H1 (cell line): ENCODE data around the gene CIC. TPM values are rescaled to one million over a fixed set of nuclear protein-coding genes. Genes with fewer than 3 reads are reported as not detected.

Source experiments
- CTCF ChIA-PET: fragments of 300-600 bp; sonication (Branson Sonifier 250); formaldehyde crosslinking; loops from one replicate; lab custom pipeline; 2021; ENCODE audit not compliant: partially characterized antibody; lab: Charles Lee
- POLR2A ChIA-PET: fragments of 300-600 bp; sonication (Branson Sonifier 250); formaldehyde crosslinking; loops from one replicate; lab custom pipeline; 2021; ENCODE audit warnings: inconsistent platforms; ENCODE audit not compliant: partially characterized antibody; lab: Charles Lee
- DNase-seq, 2 experiments: peaks; one replicate each; pipeline versions ENCODE4 v3.0.0 to v3.0.0-alpha.2; 2010 to 2022; ENCODE audit warnings: low spot score in 2 of 2, low read depth in 1 of 2, mixed read lengths in 1 of 2
- FAIRE-seq: peaks from 2 replicates; lab custom pipeline; 2011; peaks lifted over from hg19 to GRCh38; lab: Jason Lieb, UNC
- H2AFZ ChIP-seq: 2 replicates; pipeline ENCODE4 v1.8.1; 2012; ENCODE audit warnings: low read length, inconsistent platforms
- H2AK5ac ChIP-seq: 2 replicates; pipeline ENCODE4 v1.6.1; 2013; ENCODE audit warnings: low read depth, low read length
- H2BK120ac ChIP-seq: replicated peaks from 2 replicates; pipeline ENCODE3; 2013; ENCODE audit warnings: low read depth, low read length, inconsistent platforms
- H2BK12ac ChIP-seq: 2 replicates; pipeline ENCODE4 v1.6.1; 2013; ENCODE audit warnings: low read depth, low read length
- H2BK15ac ChIP-seq: 2 replicates; pipeline ENCODE4 v1.6.1; 2013; ENCODE audit warnings: low read length
- H2BK20ac ChIP-seq: 2 replicates; pipeline ENCODE4 v1.6.1; 2013; ENCODE audit warnings: low read length
- H2BK5ac ChIP-seq: 2 replicates; pipeline ENCODE4 v1.6.1; 2013; ENCODE audit warnings: low read depth, low read length
- H3K14ac ChIP-seq: 2 replicates; pipeline ENCODE4 v1.6.1; 2013; ENCODE audit warnings: inconsistent platforms; ENCODE audit not compliant: insufficient read length
- H3K18ac ChIP-seq: 2 replicates; pipeline ENCODE4 v1.6.1; 2013; ENCODE audit warnings: low read length; ENCODE audit errors: extremely low read depth
- H3K23ac ChIP-seq: 2 replicates; pipeline ENCODE4 v1.6.1; 2013; ENCODE audit warnings: inconsistent platforms; ENCODE audit not compliant: insufficient read length
- H3K23me2 ChIP-seq: 2 replicates; pipeline ENCODE4 v1.6.1; 2013; ENCODE audit warnings: low read depth, low read length
- H3K27ac ChIP-seq: 2 replicates; pipeline ENCODE4 v1.6.1; 2011; ENCODE audit warnings: low read depth, low read length, inconsistent platforms
- H3K27me3 ChIP-seq, 4 experiments: replicated peaks in 1 of 4; 1 replicate in 1 of 4; 2 replicates in 3 of 4; pipeline versions ENCODE4 v1.6.1 to v1.8.1; 2011 to 2013; ENCODE audit warnings: low read length in 3 of 4, mild to moderate bottlenecking in 3 of 4, inconsistent platforms in 2 of 4, mixed read lengths in 2 of 4, moderate library complexity in 1 of 4; ENCODE audit not compliant: control insufficient read depth in 3 of 4, insufficient read depth in 3 of 4; ENCODE audit errors: extremely low read depth in 1 of 4
- H3K36me3 ChIP-seq, 4 experiments: 2 replicates each; pipeline versions ENCODE4 v1.6.1 to v1.8.1; 2011 to 2013; ENCODE audit warnings: mild to moderate bottlenecking in 4 of 4, low read length in 3 of 4, moderate library complexity in 2 of 4, control low read depth in 1 of 4, inconsistent platforms in 1 of 4; ENCODE audit not compliant: insufficient read depth in 4 of 4, control insufficient read depth in 2 of 4
- H3K4ac ChIP-seq: replicated peaks from 2 replicates; pipeline ENCODE3; 2013; ENCODE audit warnings: low read length, low read depth, mixed read lengths, inconsistent platforms; ENCODE audit not compliant: insufficient read length
- H3K4me1 ChIP-seq, 4 experiments: replicated peaks in 1 of 4; 1 replicate in 1 of 4; 2 replicates in 3 of 4; pipeline versions ENCODE4 v1.6.1 to v1.8.1; 2011 to 2013; ENCODE audit warnings: low read length in 3 of 4, inconsistent platforms in 2 of 4, mixed read lengths in 1 of 4; ENCODE audit not compliant: insufficient read depth in 4 of 4, control insufficient read depth in 3 of 4
- H3K4me2 ChIP-seq, 2 experiments: 2 replicates each; pipeline versions ENCODE4 v1.6.1 to v1.8.1; 2011 to 2013; ENCODE audit warnings: low read depth in 2 of 2, low read length in 2 of 2, control low read depth in 1 of 2, inconsistent platforms in 1 of 2, mild to moderate bottlenecking in 1 of 2; ENCODE audit not compliant: insufficient read depth in 1 of 2
- H3K4me3 ChIP-seq, 4 experiments: fragments of 200-600, 300-600 bp in 1 of 4; sonication (generic), shearing (Covaris generic), sonication (Bioruptor Twin) in 1 of 4; 2 replicates each; pipeline versions ENCODE4 v1.5.1 to v1.8.1; 2011 to 2016; ENCODE audit warnings: low read length in 4 of 4, low read depth in 3 of 4, control low read depth in 2 of 4, inconsistent platforms in 2 of 4, mild to moderate bottlenecking in 2 of 4, mixed read lengths in 1 of 4, moderate library complexity in 1 of 4; ENCODE audit not compliant: insufficient read depth in 2 of 4; ENCODE audit errors: extremely low read depth in 1 of 4
- H3K56ac ChIP-seq: replicated peaks from 2 replicates; pipeline ENCODE3; 2013; ENCODE audit warnings: low read depth, mild to moderate bottlenecking, mixed read lengths, low read length, inconsistent platforms; ENCODE audit not compliant: insufficient read length
- H3K79me1 ChIP-seq: 2 replicates; pipeline ENCODE4 v1.6.1; 2013; ENCODE audit warnings: low read depth, low read length, control low read depth
- H3K79me2 ChIP-seq, 2 experiments: 2 replicates each; pipeline versions ENCODE4 v1.6.1 to v1.8.1; 2012 to 2013; ENCODE audit warnings: low read length in 2 of 2, mild to moderate bottlenecking in 2 of 2, inconsistent platforms in 1 of 2; ENCODE audit not compliant: insufficient read depth in 2 of 2, control insufficient read depth in 1 of 2
- H3K9ac ChIP-seq, 4 experiments: replicated peaks in 1 of 4; 1 replicate in 1 of 4; 2 replicates in 3 of 4; pipeline versions ENCODE4 v1.6.1 to v1.8.1; 2011 to 2013; ENCODE audit warnings: low read depth in 3 of 4, low read length in 3 of 4, control low read depth in 2 of 4, mild to moderate bottlenecking in 2 of 4, moderate library complexity in 2 of 4, inconsistent platforms in 1 of 4; ENCODE audit errors: extremely low read depth in 1 of 4
- H3K9me3 ChIP-seq, 2 experiments: 2 replicates each; pipeline versions ENCODE4 v1.6.1 to v1.8.1; 2012 to 2013; ENCODE audit warnings: mild to moderate bottlenecking in 2 of 2, moderate library complexity in 2 of 2, control low read depth in 1 of 2, inconsistent platforms in 1 of 2, low read depth in 1 of 2, low read length in 1 of 2, mixed read lengths in 1 of 2; ENCODE audit not compliant: insufficient read depth in 2 of 2
- H4K20me1 ChIP-seq, 2 experiments: replicated peaks in 1 of 2; 2 replicates each; pipeline versions ENCODE3 to v1.8.1; 2011 to 2013; ENCODE audit warnings: inconsistent platforms in 2 of 2, low read length in 2 of 2, mild to moderate bottlenecking in 1 of 2; ENCODE audit not compliant: insufficient read depth in 2 of 2, control insufficient read depth in 1 of 2
- H4K5ac ChIP-seq: 2 replicates; pipeline ENCODE4 v1.6.1; 2013; ENCODE audit warnings: low read length, low read depth, mixed read lengths, inconsistent platforms; ENCODE audit not compliant: insufficient read length
- H4K8ac ChIP-seq: 2 replicates; pipeline ENCODE4 v1.8.0; 2013; ENCODE audit warnings: mild to moderate bottlenecking, moderate library complexity, low read length, inconsistent platforms; ENCODE audit not compliant: insufficient read depth; ENCODE audit errors: extremely low read depth
- H4K91ac ChIP-seq: replicated peaks from 2 replicates; pipeline ENCODE3; 2013; ENCODE audit warnings: low read length, mixed read lengths, inconsistent platforms; ENCODE audit not compliant: insufficient read length
- CHD2 ChIP-seq: IDR thresholded peaks from 2 replicates; pipeline ENCODE4 v1.6.1; 2012; ENCODE audit warnings: low read length, improper control_type of control experiment
- CREB1 ChIP-seq: IDR thresholded peaks from 2 replicates; pipeline ENCODE4 v1.6.1; 2012; ENCODE audit warnings: inconsistent platforms
- JUN ChIP-seq: IDR thresholded peaks from 2 replicates; pipeline ENCODE4 v1.6.1; 2011; ENCODE audit warnings: low read depth, mild to moderate bottlenecking, improper control_type of control experiment, low read length
- NRF1 ChIP-seq: IDR thresholded peaks from 2 replicates; pipeline ENCODE4 v1.6.1; 2011; ENCODE audit warnings: mild to moderate bottlenecking, low read depth, low read length, improper control_type of control experiment
- RXRA ChIP-seq: IDR thresholded peaks from 2 replicates; pipeline ENCODE4 v1.6.1; 2011; ENCODE audit warnings: low read depth, mild to moderate bottlenecking, low read length, moderate library complexity; ENCODE audit not compliant: insufficient read depth
- SUZ12 ChIP-seq: fragments of 200-600 bp; sonication (generic); IDR thresholded peaks from 2 replicates; pipeline ENCODE4 v1.6.1; 2012; ENCODE audit warnings: mild to moderate bottlenecking, inconsistent platforms, low read length, moderate library complexity, mixed read lengths
- ZNF274 ChIP-seq: IDR thresholded peaks from 2 replicates; pipeline ENCODE4 v1.7.0; 2012; ENCODE audit warnings: low read length, borderline replicate concordance; ENCODE audit errors: extremely low read depth
- WGBS, 2 experiments: shearing (Covaris generic) in 1 of 2; methylation state at CpG; one replicate each; pipeline versions ENCODE4 v1.1.6 to v1.1.7; 2013 to 2015; ENCODE audit warnings: low lambda C conversion rate in 2 of 2, mixed read lengths in 2 of 2, inconsistent platforms in 1 of 2, low coverage in 1 of 2, missing lambda C conversion rate in 1 of 2; ENCODE audit not compliant: insufficient replicate concordance in 2 of 2, insufficient coverage in 1 of 2, insufficient read length in 1 of 2; ENCODE audit errors: extremely low coverage in 1 of 2, missing lambda C conversion rate in 1 of 2; 5-methylcytosine and 5-hydroxymethylcytosine counted together
- polyA plus RNA-seq, 7 experiments: library from polyadenylated mRNA; depleted of rRNA in 3 of 7; stranded (reverse) in 5 of 7; unstranded in 2 of 7; fragments of >200 nt in 5 of 7; fragments of 200-250 nt in 2 of 7; gene quantifications; 1 replicate in 5 of 7; 2 replicates in 1 of 7; 4 replicates in 1 of 7; pipeline versions ENCODE4 v1.2.1 to v1.2.3, GENCODE V29; 2011 to 2013; ENCODE audit warnings: missing spikeins in 2 of 7, mixed read lengths in 2 of 7
- total RNA-seq: library from RNA; stranded (reverse); fragmentation: NEBNext Ultra II Directional; extraction: Animal tissue kit (Norgen Biotek cat#: 25700); gene quantifications from 2 replicates; pipeline ENCODE4 v1.2.1, GENCODE V29; 2021

CIC gene
- total and polyA plus RNA-seq, 2 of the 8 experiments (the other 6 are each of a cell fraction or from before 2014, with no cell fraction given) = 13.2 to 43.6 TPM

GRCh38 chr19:42276821-42277220, 7.8 kb downstream of the CIC start:
- no peaks in the 10 kb centered on the region for H3K79me2 ChIP-seq
- H2BK20ac ChIP-seq = no peak overlapping the region
- H3K4ac ChIP-seq = no peak overlapping the region
- peaks cover 0 to 10% of the 10 kb centered on the region in 2 experiments for H4K20me1 ChIP-seq
- no peaks in the 10 kb centered on the region for H3K9me3 ChIP-seq
- H2BK5ac ChIP-seq = no peak overlapping the region
- H3K27me3 ChIP-seq = no peaks in the 10 kb centered on the region
- H3K14ac ChIP-seq = no peak overlapping the region
- no peak overlapping the region for H4K91ac ChIP-seq
- TF ChIP-seq CHD2 (no peak), RXRA (no peak), SUZ12 (no peak), JUN (no peak), ZNF274 (no peak), NRF1 (no peak), CREB1 (no peak)
- H3K27ac ChIP-seq = no peak overlapping the region
- H3K56ac ChIP-seq = no peak overlapping the region
- no peak overlapping the region for H4K5ac ChIP-seq
- no peak overlapping the region for H3K23ac ChIP-seq
- no peak overlapping the region for H3K4me3 ChIP-seq
- H3K4me1 ChIP-seq = peaks cover under 1 to 18% (median 7%) of the 10 kb centered on the region in 4 experiments
- H3K23me2 ChIP-seq = peaks cover 9% of the 10 kb centered on the region; the same call in 1 of the 2 replicates
- H2BK12ac ChIP-seq = no peak overlapping the region
- H3K36me3 ChIP-seq = peaks cover 0 to 15% (median 5%) of the 10 kb centered on the region in 4 experiments; a peak in 2 of 8 replicates
- H2BK120ac ChIP-seq = no peak overlapping the region
- H3K18ac ChIP-seq = no peak overlapping the region
- FAIRE-seq (no peak), DNase-seq (no peak)
- no peak overlapping the region for H2AK5ac ChIP-seq
- H3K79me1 ChIP-seq = no peaks in the 10 kb centered on the region
- H3K9ac ChIP-seq = no peak overlapping the region
- no peak overlapping the region for H2AFZ ChIP-seq
- 88% methylated on average over 4 of the region's 4 CpGs; no CpG with 5 or more reads in 1 of the 2 experiments for WGBS, 2 experiments
- H4K8ac ChIP-seq = no peak overlapping the region
- no peak overlapping the region for H3K4me2 ChIP-seq
- ChIA-PET POLR2A (interaction anchor here (0.6 to 6.5 kb wide), 2 partner anchors 31 to 836 kb away, joined by 3 to 68 read pairs; no protein-coding TSS in a partner anchor), CTCF (interaction anchor here (1.0 to 7.4 kb wide), 5 partner anchors 11 to 101 kb away, joined by 3 to 260 read pairs (median 42); partner anchors contain the start of genes ERF and GSK3A)
- no peak overlapping the region for H2BK15ac ChIP-seq
